Limb (tissue), 2 donors: ENCODE data around the gene OR5AK2.
"Not testable (repeated sequence)": the region's sequence is repeated elsewhere in the genome, so short reads cannot be mapped to it uniquely, and the experiment has no call there.

Experiments used
- DNase-seq, 2 donors: peaks; one replicate each; pipeline ENCODE4 v3.0.0-alpha.2; 2016; ENCODE audit errors: extremely low spot score in 2 of 2

Gene OR5AK2

GRCh38 chr11:56988614-56989013 is at the start of gene OR5AK2:
Gene OR5AK2, plus strand, starts transcription at chr11:56988914. Its CDS starts 0 bp downstream, at chr11:56988914.
- DNase-seq, result no peak

GRCh38 chr11:56945526-56945925 is 43.2 kb upstream of the OR5AK2 start:
- not testable (repeated sequence) for DNase-seq

GRCh38 chr11:56948991-56949515 is 39.7 kb upstream of the OR5AK2 start:
- no peak for DNase-seq

- DNase-seq, result no peak
Observed at GRCh38 chr11:56950510-56950909, 38.2 kb upstream of the OR5AK2 start.

GRCh38 chr11:56953907-56954306 is 34.8 kb upstream of the OR5AK2 start:
- DNase-seq, result not testable (repeated sequence)

- no peak for DNase-seq
Observed at GRCh38 chr11:56961609-56962008, 27.1 kb upstream of the OR5AK2 start.

- DNase-seq, result no peak
Observed at GRCh38 chr11:56967726-56968125, 21.0 kb upstream of the OR5AK2 start.

GRCh38 chr11:56968524-56968923 is 20.2 kb upstream of the OR5AK2 start:
- no peak for DNase-seq

- no peak for DNase-seq
Observed at GRCh38 chr11:56977314-56977713, 11.4 kb upstream of the OR5AK2 start.

- no peak for DNase-seq
Observed at GRCh38 chr11:56990702-56991101, 2.0 kb downstream of the OR5AK2 start.

GRCh38 chr11:56994532-56994931 is 5.8 kb downstream of the OR5AK2 start:
- no peak for DNase-seq

- no peak for DNase-seq
Observed at GRCh38 chr11:57001674-57002401, 13.1 kb downstream of the OR5AK2 start.

GRCh38 chr11:57008373-57008772 is 19.7 kb downstream of the OR5AK2 start:
- DNase-seq, result no peak

GRCh38 chr11:57015679-57016078 is 27.0 kb downstream of the OR5AK2 start:
- DNase-seq, result no peak

- no peak for DNase-seq
Observed at GRCh38 chr11:57031556-57031955, 42.8 kb downstream of the OR5AK2 start.
